ENCODE measurements around the gene SBNO1. TPM values are rescaled to one million over a fixed set of nuclear protein-coding genes. Genes with fewer than 3 reads are reported as not detected.
A peak's percentile ranks its signal among the peaks of the same experiment; 100 is the strongest.
"Not testable (repeated sequence)": the region's sequence is repeated elsewhere in the genome, so short reads cannot be mapped to it uniquely, and the experiment has no call there.

Gene SBNO1
- total RNA-seq, 1 donor from 2014 or later = 42.3 TPM

DNA sequence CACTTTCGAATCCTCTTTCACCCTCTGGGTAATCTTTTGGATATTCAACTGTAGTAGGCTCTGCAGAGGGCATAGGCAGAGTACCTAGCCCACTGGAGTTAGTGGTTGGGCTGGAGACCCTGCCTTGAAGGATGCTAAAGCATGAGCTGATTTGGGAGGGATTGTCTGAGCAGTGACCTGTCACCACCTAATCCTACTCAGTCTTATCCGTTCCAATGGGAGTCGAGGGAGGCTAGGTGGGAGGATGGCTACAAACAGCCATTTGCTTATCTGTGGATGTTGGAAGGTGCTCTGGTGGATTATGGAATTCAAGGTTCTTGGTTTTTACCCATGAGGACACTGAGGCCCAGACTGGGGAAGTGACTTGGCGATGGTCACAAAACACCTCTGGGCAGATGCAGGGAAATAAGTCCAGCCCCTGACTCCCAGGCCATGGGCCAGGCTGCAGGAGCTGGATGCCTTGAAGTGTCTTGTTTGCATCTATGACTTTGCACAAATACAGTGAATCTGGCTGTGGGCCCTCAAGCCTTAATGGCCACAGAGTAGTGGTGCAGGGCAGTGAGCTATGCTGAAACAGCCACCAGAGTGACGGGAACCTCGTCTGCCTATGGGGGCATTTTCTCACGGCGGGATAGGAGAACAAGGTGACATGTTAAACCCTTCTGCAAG lies 23.0 kb upstream of the SBNO1 start:
- TF ChIP-seq, protein P1, sequence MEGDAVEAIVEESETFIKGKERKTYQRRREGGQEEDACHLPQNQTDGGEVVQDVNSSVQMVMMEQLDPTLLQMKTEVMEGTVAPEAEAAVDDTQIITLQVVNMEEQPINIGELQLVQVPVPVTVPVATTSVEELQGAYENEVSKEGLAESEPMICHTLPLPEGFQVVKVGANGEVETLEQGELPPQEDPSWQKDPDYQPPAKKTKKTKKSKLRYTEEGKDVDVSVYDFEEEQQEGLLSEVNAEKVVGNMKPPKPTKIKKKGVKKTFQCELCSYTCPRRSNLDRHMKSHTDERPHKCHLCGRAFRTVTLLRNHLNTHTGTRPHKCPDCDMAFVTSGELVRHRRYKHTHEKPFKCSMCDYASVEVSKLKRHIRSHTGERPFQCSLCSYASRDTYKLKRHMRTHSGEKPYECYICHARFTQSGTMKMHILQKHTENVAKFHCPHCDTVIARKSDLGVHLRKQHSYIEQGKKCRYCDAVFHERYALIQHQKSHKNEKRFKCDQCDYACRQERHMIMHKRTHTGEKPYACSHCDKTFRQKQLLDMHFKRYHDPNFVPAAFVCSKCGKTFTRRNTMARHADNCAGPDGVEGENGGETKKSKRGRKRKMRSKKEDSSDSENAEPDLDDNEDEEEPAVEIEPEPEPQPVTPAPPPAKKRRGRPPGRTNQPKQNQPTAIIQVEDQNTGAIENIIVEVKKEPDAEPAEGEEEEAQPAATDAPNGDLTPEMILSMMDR (conservative IDR thresholded peaks at IDR 0.05) = no peak
- Mint-ChIP-seq H3K4me1 (ENCODE audit: unreplicated experiment) (peaks cover 26% of the 10 kb centered on the region), H3K4me3 (peak overlapping the region; percentile 85), H3K27ac (peak overlapping the region; percentile 91), H3K27me3 (no peaks in the 10 kb centered on the region), H3K36me3 (peaks cover 16% of the 10 kb centered on the region), H3K9me3 (no peaks in the 10 kb centered on the region)
- no peak for DNase-seq (ENCODE audit: extremely low spot score, unreplicated experiment)

DNA sequence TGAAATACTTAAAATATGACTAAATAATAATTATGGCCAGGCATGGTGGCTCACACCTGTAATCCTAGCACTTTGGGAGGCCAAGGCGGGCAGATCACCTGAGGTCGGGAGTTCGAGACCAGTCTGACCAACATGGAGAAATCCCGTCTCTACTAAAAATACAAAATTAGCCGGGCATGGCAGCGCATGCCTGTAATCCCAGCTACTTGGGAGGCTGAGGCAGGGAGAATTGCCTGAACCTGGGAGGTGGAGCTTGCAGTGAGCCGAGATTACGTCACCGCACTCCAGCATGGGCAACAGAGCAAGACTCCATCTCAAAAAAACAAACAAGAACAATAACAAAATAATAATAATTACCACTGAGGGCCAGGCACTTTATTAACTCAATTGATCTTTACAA lies 20.9 kb upstream of the SBNO1 start:
- H3K27me3 Mint-ChIP-seq; H3K4me3 Mint-ChIP-seq; H3K9me3 Mint-ChIP-seq; DNase-seq (ENCODE audit: extremely low spot score, unreplicated experiment); H3K27ac Mint-ChIP-seq; H3K36me3 Mint-ChIP-seq: not testable (repeated sequence)
- peaks cover 20% of the 10 kb centered on the region for H3K4me1 Mint-ChIP-seq (ENCODE audit: unreplicated experiment)

DNA sequence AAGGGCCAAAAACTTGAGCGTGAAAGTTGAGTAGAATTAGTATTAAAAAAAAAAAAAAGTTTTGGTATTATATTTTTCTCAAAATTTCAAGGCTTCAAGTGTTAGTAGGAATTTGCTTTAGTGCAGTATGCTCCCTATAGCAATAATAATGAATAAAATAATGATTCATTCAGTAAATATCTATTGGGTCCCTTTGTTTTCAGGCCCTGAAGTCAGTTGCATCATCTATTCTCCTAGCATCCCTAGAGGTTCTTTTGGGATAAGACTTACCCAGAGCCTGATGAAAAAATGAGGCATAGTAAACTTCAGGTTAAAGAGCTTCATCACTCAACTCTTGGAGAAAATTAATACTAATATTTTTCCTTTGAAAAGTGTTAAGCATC lies 20.3 kb upstream of the SBNO1 start:
- Mint-ChIP-seq H3K9me3 (no peaks in the 10 kb centered on the region), H3K4me1 (ENCODE audit: unreplicated experiment) (peaks cover 15% of the 10 kb centered on the region), H3K27ac (no peak overlapping the region), H3K36me3 (no peaks in the 10 kb centered on the region), H3K27me3 (no peaks in the 10 kb centered on the region), H3K4me3 (peak overlapping the region; percentile 93)
- DNase-seq (ENCODE audit: extremely low spot score, unreplicated experiment) = no peak
- TF ChIP-seq, protein P1 (conservative IDR thresholded peaks at IDR 0.05) = peak; percentile 39

DNA sequence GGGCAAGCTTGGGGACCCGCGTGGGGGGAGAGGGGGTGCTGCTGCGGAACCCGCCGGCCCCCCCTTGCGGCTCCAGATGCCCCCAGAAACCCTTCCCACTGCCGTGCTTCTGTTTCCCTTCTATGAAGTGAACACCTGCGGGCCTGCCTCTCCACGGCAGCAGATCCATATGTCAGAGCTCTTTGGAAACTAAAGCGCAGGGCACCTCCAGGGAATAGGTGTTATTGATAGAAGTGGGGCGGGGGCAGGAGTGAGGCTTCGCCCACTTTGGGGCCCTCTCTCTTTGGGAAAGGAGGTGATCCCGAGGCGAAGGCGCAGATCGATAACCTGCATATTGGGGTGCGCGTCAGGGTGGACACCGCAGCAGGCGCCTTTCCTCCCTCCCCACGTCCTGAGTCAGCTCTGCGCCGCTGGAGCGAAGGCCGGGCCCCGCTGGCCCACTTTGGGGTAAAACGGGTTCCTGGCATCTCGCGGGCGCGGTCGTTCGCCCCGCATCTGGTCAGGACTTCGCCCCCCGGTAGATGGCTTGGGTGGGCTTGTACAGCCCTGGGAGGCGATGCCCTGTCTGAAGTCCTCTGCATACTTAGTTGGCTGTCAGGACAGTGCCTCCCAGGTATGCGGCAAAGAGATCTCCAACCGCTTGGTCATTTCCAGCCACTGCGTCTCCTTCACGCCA lies 19.8 kb upstream of the SBNO1 start:
- TF ChIP-seq, protein P1 (conservative IDR thresholded peaks at IDR 0.05) = no peak
- Mint-ChIP-seq H3K4me1 (ENCODE audit: unreplicated experiment) (peaks cover 15% of the 10 kb centered on the region), H3K27ac (peak overlapping the region; percentile 90), H3K36me3 (no peaks in the 10 kb centered on the region), H3K27me3 (no peaks in the 10 kb centered on the region), H3K9me3 (no peaks in the 10 kb centered on the region), H3K4me3 (peak overlapping the region; percentile 93)
- no peak for DNase-seq (ENCODE audit: extremely low spot score, unreplicated experiment)

DNA sequence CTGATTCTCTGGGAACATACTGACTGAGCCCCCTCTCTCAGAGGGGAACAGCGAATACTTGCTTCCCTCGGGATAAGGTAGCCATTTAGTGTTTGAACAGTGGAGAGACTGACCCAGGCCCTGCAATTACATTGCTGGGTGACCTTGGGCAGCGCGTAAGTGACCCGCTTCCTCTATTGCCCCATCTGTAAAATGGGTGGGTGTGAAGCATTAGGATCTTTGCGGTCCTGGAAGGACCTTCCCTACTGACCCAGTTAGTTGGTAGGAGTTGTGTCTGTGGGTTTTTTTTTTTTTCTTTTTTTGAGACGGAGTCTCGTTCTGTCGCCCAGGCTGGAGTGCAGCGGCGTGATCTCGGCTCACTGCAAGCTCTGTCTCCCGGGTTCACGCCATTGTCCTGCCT lies 18.0 kb upstream of the SBNO1 start:
- H3K27me3 Mint-ChIP-seq = no peaks in the 10 kb centered on the region
- no peak for DNase-seq (ENCODE audit: extremely low spot score, unreplicated experiment)
- H3K4me3 Mint-ChIP-seq = peak overlapping the region; percentile 54
- H3K4me1 Mint-ChIP-seq (ENCODE audit: unreplicated experiment) = peaks cover 8% of the 10 kb centered on the region
- no peak overlapping the region for H3K27ac Mint-ChIP-seq
- no peaks in the 10 kb centered on the region for H3K36me3 Mint-ChIP-seq
- H3K9me3 Mint-ChIP-seq = no peaks in the 10 kb centered on the region
- TF ChIP-seq, protein P1 (conservative IDR thresholded peaks at IDR 0.05) = no peak

DNA sequence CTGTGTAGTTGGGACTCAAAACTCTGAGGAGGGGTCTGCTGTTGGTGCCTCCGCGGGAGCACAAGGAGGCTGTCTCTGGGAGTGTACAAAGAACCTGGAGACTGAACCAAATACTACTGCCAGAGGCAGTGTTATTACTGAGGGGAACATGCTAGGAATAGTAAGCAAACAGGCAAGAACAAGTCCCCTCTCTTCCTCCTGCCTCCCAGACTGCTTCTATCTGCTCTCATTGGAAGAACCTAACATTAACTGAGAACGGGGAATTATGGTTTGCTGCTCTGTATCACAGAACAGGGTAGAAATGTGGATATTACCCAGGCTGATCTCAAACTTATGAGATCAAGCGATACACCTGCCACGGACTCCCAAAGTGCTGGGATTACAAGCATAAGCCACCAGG lies 14.7 kb upstream of the SBNO1 start:
- DNase-seq (ENCODE audit: extremely low spot score, unreplicated experiment) = no peak
- Mint-ChIP-seq H3K9me3 (no peaks in the 10 kb centered on the region), H3K4me3 (no peak overlapping the region), H3K27me3 (no peaks in the 10 kb centered on the region), H3K4me1 (ENCODE audit: unreplicated experiment) (no peaks in the 10 kb centered on the region), H3K36me3 (no peaks in the 10 kb centered on the region), H3K27ac (no peak overlapping the region)
- TF ChIP-seq, protein P1 (conservative IDR thresholded peaks at IDR 0.05) = no peak

DNA sequence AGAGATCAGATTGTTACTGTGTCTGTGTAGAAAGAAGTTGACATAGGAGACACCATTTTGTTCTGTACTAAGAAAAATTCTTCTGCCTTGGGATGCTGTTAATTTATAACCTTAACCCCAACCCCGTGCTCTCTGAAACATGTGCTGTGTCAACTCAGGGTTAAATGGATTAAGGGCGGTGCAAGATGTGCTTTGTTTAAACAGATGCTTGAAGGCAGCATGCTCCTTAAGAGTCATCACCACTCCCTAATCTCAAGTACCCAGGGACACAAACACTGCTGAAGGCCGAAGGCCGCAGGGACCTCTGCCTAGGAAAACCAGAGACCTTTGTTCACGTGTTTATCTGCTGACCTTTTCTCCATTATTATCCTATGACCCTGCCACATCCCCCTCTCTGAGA lies 7.8 kb upstream of the SBNO1 start:
- not testable (repeated sequence) for H3K36me3 Mint-ChIP-seq; H3K4me1 Mint-ChIP-seq (ENCODE audit: unreplicated experiment); H3K9me3 Mint-ChIP-seq; H3K27me3 Mint-ChIP-seq; DNase-seq (ENCODE audit: extremely low spot score, unreplicated experiment); H3K4me3 Mint-ChIP-seq; H3K27ac Mint-ChIP-seq

DNA sequence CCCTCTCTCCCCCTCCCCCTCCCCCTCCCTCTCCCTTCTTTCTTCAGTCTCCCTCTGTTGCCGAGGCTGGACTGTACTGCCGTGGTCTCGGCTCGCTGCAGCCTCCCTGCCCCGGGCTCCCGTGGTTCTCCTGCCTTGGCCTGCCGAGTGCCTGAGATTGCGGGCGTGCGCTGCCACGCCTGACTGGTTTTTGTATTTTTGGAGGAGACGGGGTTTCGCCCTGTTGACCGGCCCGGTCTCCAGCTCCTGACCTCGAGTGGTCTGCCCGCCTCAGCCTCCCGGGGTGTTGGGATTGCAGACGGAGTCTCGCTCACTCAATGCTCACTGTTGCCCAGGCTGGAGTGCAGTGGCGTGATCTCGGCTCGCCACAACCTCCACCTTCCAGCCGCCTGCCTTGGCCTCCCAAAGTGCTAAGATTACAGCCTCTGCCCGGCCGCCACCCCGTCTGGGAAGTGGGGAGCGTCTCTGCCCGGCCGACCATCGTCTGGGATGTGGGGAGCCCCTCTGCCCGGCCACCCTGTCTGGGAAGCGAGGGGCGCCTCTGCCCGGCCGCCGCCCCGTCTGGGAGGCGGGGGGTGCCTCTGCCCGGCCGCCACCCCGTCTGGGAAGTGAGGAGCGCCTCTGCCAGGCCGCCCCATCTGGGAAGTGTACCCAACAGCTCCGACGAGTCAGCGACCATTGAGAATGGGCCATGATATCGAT lies 7.2 kb upstream of the SBNO1 start:
- not testable (repeated sequence) for H3K4me3 Mint-ChIP-seq; H3K4me1 Mint-ChIP-seq (ENCODE audit: unreplicated experiment); H3K9me3 Mint-ChIP-seq; DNase-seq (ENCODE audit: extremely low spot score, unreplicated experiment); H3K36me3 Mint-ChIP-seq; H3K27me3 Mint-ChIP-seq; H3K27ac Mint-ChIP-seq

Data from type B pancreatic cell (in vitro differentiated cells).